ENCODE results near the gene FOLR1. TPM values are rescaled to one million over a fixed set of nuclear protein-coding genes. Genes with fewer than 3 reads are reported as not detected.
A peak's percentile ranks its signal among the peaks of the same experiment; 100 is the strongest.

FOLR1 gene
- total RNA-seq, 4 donors from 2014 or later, result 0.40 to 1.0 TPM; not detected in 2

GRCh38 chr11:72229925-72230763 is 38.2 kb downstream of the FOLR1 start:
- H3K27ac ChIP-seq (replicated peaks in 1 of 4), result no peak overlapping the region

GRCh38 chr11:72230764-72231365 is 38.9 kb downstream of the FOLR1 start:
- 86% methylated on average over 12 of the region's 18 CpGs for WGBS
- H3K4me3 ChIP-seq, result no peak overlapping the region
- H3K27ac ChIP-seq (replicated peaks in 1 of 4), result no peak overlapping the region
- DNase-seq (ENCODE audit: extremely low spot score), result no peak
- no peaks in the 10 kb centered on the region for H3K27me3 ChIP-seq
- H3K4me1 ChIP-seq, result peaks cover 17 to 70% (median 41%) of the 10 kb centered on the region in 4 donors
- H3K9me3 ChIP-seq, result no peaks in the 10 kb centered on the region
- intact Hi-C loops (cut with DNase I), result no loop called here
- peaks cover 54 to 96% (median 87%) of the 10 kb centered on the region in 4 donors for H3K36me3 ChIP-seq
- TF ChIP-seq POLR2A (IDR thresholded peaks at IDR 0.05; ENCODE audit: low read depth) (no peak), POLR2AphosphoS5 (IDR thresholded peaks at IDR 0.05) (no peak), EP300 (IDR thresholded peaks at IDR 0.05) (no peak)
- TF ChIP-seq, protein P1, sequence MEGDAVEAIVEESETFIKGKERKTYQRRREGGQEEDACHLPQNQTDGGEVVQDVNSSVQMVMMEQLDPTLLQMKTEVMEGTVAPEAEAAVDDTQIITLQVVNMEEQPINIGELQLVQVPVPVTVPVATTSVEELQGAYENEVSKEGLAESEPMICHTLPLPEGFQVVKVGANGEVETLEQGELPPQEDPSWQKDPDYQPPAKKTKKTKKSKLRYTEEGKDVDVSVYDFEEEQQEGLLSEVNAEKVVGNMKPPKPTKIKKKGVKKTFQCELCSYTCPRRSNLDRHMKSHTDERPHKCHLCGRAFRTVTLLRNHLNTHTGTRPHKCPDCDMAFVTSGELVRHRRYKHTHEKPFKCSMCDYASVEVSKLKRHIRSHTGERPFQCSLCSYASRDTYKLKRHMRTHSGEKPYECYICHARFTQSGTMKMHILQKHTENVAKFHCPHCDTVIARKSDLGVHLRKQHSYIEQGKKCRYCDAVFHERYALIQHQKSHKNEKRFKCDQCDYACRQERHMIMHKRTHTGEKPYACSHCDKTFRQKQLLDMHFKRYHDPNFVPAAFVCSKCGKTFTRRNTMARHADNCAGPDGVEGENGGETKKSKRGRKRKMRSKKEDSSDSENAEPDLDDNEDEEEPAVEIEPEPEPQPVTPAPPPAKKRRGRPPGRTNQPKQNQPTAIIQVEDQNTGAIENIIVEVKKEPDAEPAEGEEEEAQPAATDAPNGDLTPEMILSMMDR (IDR thresholded peaks at IDR 0.05), result no peak

More at GRCh38 chr11:72229925-72230763, 38.2 kb downstream of the FOLR1 start:
- H3K4me1 ChIP-seq, result peaks cover 22 to 70% (median 41%) of the 10 kb centered on the region in 4 donors
- intact Hi-C loops (cut with DNase I), result loop anchor here (10.0 kb wide), 1 partner anchor 205 kb away; no protein-coding TSS in a partner anchor
- H3K36me3 ChIP-seq, result peaks cover 54 to 89% (median 79%) of the 10 kb centered on the region in 4 donors
- 92% methylated on average over 20 of the region's 21 CpGs for WGBS
- H3K27me3 ChIP-seq, result no peaks in the 10 kb centered on the region
- TF ChIP-seq EP300 (IDR thresholded peaks at IDR 0.05), result no peak
- no peak for TF ChIP-seq POLR2AphosphoS5 (IDR thresholded peaks at IDR 0.05)
- TF ChIP-seq, protein P1 (IDR thresholded peaks at IDR 0.05), result no peak
- TF ChIP-seq POLR2A (IDR thresholded peaks at IDR 0.05; ENCODE audit: low read depth), result no peak
- H3K4me3 ChIP-seq, result no peak overlapping the region
- no peaks in the 10 kb centered on the region for H3K9me3 ChIP-seq
- no peak for DNase-seq (ENCODE audit: extremely low spot score)

DNA sequence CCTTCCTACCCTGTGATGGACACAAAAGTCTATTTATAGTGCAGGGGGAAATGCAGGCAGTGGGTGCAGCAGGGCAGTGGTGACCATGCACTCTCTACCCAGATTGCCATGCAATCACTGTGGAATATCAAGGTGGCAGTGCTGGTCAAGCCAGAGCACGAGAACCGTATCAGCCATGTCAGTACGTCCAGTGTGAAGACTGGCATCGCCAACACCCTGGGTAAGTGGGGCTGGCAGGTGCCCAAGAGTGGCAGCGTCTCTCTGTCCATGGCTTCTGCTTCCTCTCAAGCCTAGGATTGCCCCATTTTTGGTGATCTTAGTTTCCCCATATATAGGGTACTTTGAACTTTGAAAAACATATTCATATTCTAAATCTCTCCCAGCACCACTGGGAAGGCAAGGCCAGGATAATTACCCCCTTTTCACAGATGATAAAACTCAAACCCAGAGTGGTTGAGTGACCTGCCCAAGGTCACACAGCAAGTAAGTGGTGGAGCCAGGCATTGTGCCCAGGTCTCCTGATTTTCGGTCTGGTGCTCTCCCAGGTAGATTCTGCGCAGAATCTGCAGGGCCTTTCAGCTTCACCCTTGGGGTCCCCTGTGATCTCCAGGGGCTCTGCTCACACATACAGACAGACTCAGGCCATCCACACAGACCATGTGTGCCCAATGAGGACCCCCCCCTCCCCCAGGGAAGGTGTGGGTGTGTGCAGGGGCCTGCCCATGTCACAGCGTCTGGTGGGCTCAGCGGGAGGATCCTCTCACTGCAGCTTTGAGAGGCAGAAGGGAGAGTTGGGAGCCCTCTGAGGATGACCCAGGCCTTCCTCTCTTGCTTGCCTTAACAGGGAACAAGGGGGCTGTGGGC is 39.7 kb downstream of the FOLR1 start:
- H3K27me3 ChIP-seq, result no peaks in the 10 kb centered on the region
- no peak overlapping the region for H3K4me3 ChIP-seq
- peaks cover 54 to 100% (median 93%) of the 10 kb centered on the region in 4 donors for H3K36me3 ChIP-seq
- peak overlapping the region in 1 of 4 donors; percentile 12 for H3K27ac ChIP-seq (replicated peaks in 1 of 4)
- peaks cover 14 to 70% (median 41%) of the 10 kb centered on the region in 4 donors for H3K4me1 ChIP-seq
- WGBS, result 83% methylated on average over 6 of the region's 9 CpGs
- TF ChIP-seq EP300 (IDR thresholded peaks at IDR 0.05), result no peak
- TF ChIP-seq POLR2A (IDR thresholded peaks at IDR 0.05; ENCODE audit: low read depth), result no peak
- no peak for TF ChIP-seq POLR2AphosphoS5 (IDR thresholded peaks at IDR 0.05)
- TF ChIP-seq, protein P1 (IDR thresholded peaks at IDR 0.05), result no peak
- DNase-seq (ENCODE audit: extremely low spot score), result no peak
- H3K9me3 ChIP-seq, result no peaks in the 10 kb centered on the region
- intact Hi-C loops (cut with DNase I), result no loop called here

DNA sequence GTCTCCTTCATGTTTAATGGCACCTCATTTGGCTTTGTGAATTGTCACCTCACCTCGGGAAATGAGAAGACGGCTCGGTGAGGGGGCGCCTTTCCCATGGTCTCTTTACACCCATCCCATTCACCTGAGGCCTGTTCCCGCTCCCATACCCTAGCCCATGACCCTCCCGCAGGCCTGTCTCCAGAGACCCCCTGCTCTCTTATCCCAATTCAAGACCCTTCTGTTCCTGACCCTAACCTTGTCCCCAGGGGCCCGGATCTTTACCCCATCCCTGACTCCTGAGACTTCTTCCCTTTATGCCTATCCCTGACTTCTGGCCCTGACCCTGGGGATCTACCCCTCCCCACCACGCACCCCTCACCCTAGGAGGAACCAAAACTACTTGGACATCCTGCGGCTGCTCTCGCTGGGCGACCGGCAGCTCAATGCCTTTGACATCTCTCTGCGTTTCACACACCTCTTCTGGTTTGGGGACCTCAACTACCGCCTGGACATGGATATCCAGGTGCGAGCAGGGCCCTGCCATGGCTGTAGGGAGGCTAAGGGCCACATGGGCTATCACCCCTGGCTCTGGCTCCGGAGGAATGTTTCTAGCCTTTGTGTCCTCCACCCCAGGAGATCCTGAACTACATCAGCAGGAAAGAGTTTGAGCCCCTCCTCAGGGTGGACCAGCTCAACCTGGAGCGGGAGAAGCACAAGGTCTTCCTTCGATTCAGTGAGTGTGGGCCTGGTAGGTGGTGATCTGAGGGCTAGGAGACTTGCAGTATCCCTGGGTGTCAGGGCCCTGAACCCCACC is 40.5 kb downstream of the FOLR1 start:
- 96% methylated on average over 17 of the region's 18 CpGs for WGBS
- Histone ChIP-seq H3K9me3 (no peaks in the 10 kb centered on the region), H3K27me3 (no peaks in the 10 kb centered on the region), H3K4me1 (peaks cover 15 to 70% (median 41%) of the 10 kb centered on the region in 4 donors), H3K4me3 (no peak overlapping the region), H3K36me3 (peaks cover 60 to 100% (median 96%) of the 10 kb centered on the region in 4 donors), H3K27ac (replicated peaks in 1 of 4) (peak overlapping the region in 3 of 4 donors; percentile 12 to 33 (median 14))
- TF ChIP-seq EP300 (IDR thresholded peaks at IDR 0.05) (no peak), POLR2A (IDR thresholded peaks at IDR 0.05; ENCODE audit: low read depth) (no peak), POLR2AphosphoS5 (IDR thresholded peaks at IDR 0.05) (no peak)
- TF ChIP-seq, protein P1 (IDR thresholded peaks at IDR 0.05), result no peak
- DNase-seq (ENCODE audit: extremely low spot score), result no peak
- intact Hi-C loops (cut with DNase I), result no loop called here

Measured in esophagus muscularis mucosa (tissue), 4 donors.